Testis (tissue), 3 donors: ENCODE measurements around the gene TRPC1. TPM values are rescaled to one million over a fixed set of nuclear protein-coding genes. Genes with fewer than 3 reads are reported as not detected.
A peak's percentile ranks its signal among the peaks of the same experiment; 100 is the strongest.

Experiments
- DNase-seq: peaks from one replicate; pipeline ENCODE4 v3.0.0-alpha.2; 2019
- H3K27ac ChIP-seq, 2 donors: fragments of 200-600 bp; sonication (generic); one replicate each; pipeline ENCODE4 v1.5.1; 2019
- H3K27me3 ChIP-seq: fragments of 200-600 bp; sonication (generic); one replicate; pipeline ENCODE4 v1.5.1; 2019
- H3K36me3 ChIP-seq: fragments of 200-600 bp; sonication (generic); one replicate; pipeline ENCODE4 v1.5.1; 2017; ENCODE audit warnings: low read depth; ENCODE audit errors: missing control alignments
- H3K4me1 ChIP-seq: fragments of 200-600 bp; sonication (generic); one replicate; pipeline ENCODE4 v1.5.1; 2019
- H3K4me3 ChIP-seq, 2 donors: fragments of 200-600 bp; sonication (generic); one replicate each; pipeline ENCODE4 v1.5.1; 2017 to 2019
- H3K9me3 ChIP-seq: fragments of 200-600 bp; sonication (generic); one replicate; pipeline ENCODE4 v1.5.1; 2017
- CTCF ChIP-seq, 3 experiments: fragments of 450-650 bp in 2 of 3; fragments of 200-600 bp in 1 of 3; sonication (generic) in 1 of 3; IDR thresholded peaks; one replicate each; pipeline ENCODE4 v1.5.1; 2016 to 2019; ENCODE audit warnings: antibody characterized with exemption in 3 of 3, mild to moderate bottlenecking in 2 of 3, moderate library complexity in 1 of 3
- POLR2A ChIP-seq: fragments of 450-650 bp; IDR thresholded peaks from one replicate; pipeline ENCODE4 v1.6.1; 2017; ENCODE audit warnings: antibody characterized with exemption, mild to moderate bottlenecking, moderate library complexity
- WGBS, 2 donors: methylation state at CpG; one replicate each; pipeline ENCODE4 v1.1.5; 2018; 5-methylcytosine and 5-hydroxymethylcytosine counted together
- intact Hi-C: fragments of 100-400 bp; cut with DNase I; formaldehyde crosslinking; loops from one replicate; pipeline ENCODE4 v1.15.1; 2023; ENCODE audit warnings: low total_unique reads
- polyA plus RNA-seq: library from polyadenylated mRNA; stranded (reverse); fragments of 350-450 nt; fragmentation: Illumina TruSeq; extraction: RNeasy Lipid Tissue Mini Kit (QIAGEN cat#74804); gene quantifications from one replicate; pipeline ENCODE4 v1.2.3, GENCODE V29; 2014; ENCODE audit warnings: low read depth, low replicate concordance; ENCODE audit not compliant: insufficient read depth
- total RNA-seq, 2 donors: library from RNA; depleted of rRNA; stranded (reverse); fragments of >200 nt; gene quantifications; one replicate each; pipeline ENCODE4 v1.2.3, GENCODE V29; 2016

Gene TRPC1
- total and polyA plus RNA-seq, 3 donors from 2014 or later, result 9.2 to 24.8 (median 23.1) TPM

- Histone ChIP-seq H3K4me1 (peaks cover 7% of the 10 kb centered on the region), H3K27ac (no peak overlapping the region), H3K9me3 (no peaks in the 10 kb centered on the region), H3K27me3 (no peaks in the 10 kb centered on the region), H3K4me3 (no peak overlapping the region), H3K36me3 (no peaks in the 10 kb centered on the region)
- DNase-seq, result peak; percentile 32
- intact Hi-C loops, result no loop called here
- WGBS, 2 donors, result 17 to 21% methylated on average over 2 of the region's 2 CpGs
- no peak for TF ChIP-seq CTCF (IDR thresholded peaks at IDR 0.05)
These were observed 123.1 kb downstream of the TRPC1 start for GRCh38 chr3:142846779-142847577.

GRCh38 chr3:142849148-142849547, 125.3 kb downstream of the TRPC1 start:
- TF ChIP-seq CTCF (IDR thresholded peaks at IDR 0.05), result no peak
- Histone ChIP-seq H3K9me3 (no peaks in the 10 kb centered on the region), H3K27me3 (no peaks in the 10 kb centered on the region), H3K4me1 (peaks cover 14% of the 10 kb centered on the region), H3K4me3 (no peak overlapping the region), H3K36me3 (no peaks in the 10 kb centered on the region), H3K27ac (no peak overlapping the region)
- intact Hi-C loops, result no loop called here
- DNase-seq, result no peak
- 95 to 97% methylated on average over 3 of the region's 3 CpGs for WGBS, 2 donors

- Histone ChIP-seq H3K36me3 (no peaks in the 10 kb centered on the region), H3K9me3 (no peaks in the 10 kb centered on the region), H3K27me3 (no peaks in the 10 kb centered on the region), H3K4me1 (peaks cover 14% of the 10 kb centered on the region), H3K27ac (no peak overlapping the region), H3K4me3 (no peak overlapping the region)
- intact Hi-C loops, result no loop called here
- 76 to 85% methylated on average over 2 of the region's 2 CpGs for WGBS, 2 donors
- no peak for DNase-seq
- TF ChIP-seq POLR2A (no peak), CTCF (IDR thresholded peaks at IDR 0.05) (no peak)
These were observed 126.7 kb downstream of the TRPC1 start for GRCh38 chr3:142850395-142851023.

GRCh38 chr3:142852009-142852408, 128.2 kb downstream of the TRPC1 start:
- Histone ChIP-seq H3K27me3 (no peaks in the 10 kb centered on the region), H3K4me1 (peaks cover 11% of the 10 kb centered on the region), H3K27ac (no peak overlapping the region), H3K9me3 (no peaks in the 10 kb centered on the region), H3K4me3 (no peak overlapping the region), H3K36me3 (no peaks in the 10 kb centered on the region)
- 90 to 91% methylated on average over 4 of the region's 4 CpGs for WGBS, 2 donors
- no peak for DNase-seq
- intact Hi-C loops, result no loop called here
- no peak for TF ChIP-seq CTCF (IDR thresholded peaks at IDR 0.05)
- no peak for TF ChIP-seq POLR2A
